Prostate gland (tissue), 2 donors: ENCODE measurements around the gene CCDC185.

ENCODE experiments used
- CTCF ChIP-seq, 4 experiments: fragments of 200-600 bp in 2 of 4; fragments of 450-650 bp in 2 of 4; sonication (generic) in 2 of 4; IDR thresholded peaks; 1 replicate in 3 of 4; 2 replicates in 1 of 4; pipeline ENCODE4 v1.5.1; 2016 to 2019; ENCODE audit warnings: antibody characterized with exemption in 4 of 4, mild to moderate bottlenecking in 2 of 4, moderate library complexity in 2 of 4
- POLR2A ChIP-seq: fragments of 450-650 bp; IDR thresholded peaks from one replicate; pipeline ENCODE4 v1.6.1; 2016; ENCODE audit warnings: antibody characterized with exemption, mild to moderate bottlenecking
- POLR2AphosphoS5 ChIP-seq: sonication (generic); formaldehyde crosslinking; IDR thresholded peaks from one replicate; pipeline ENCODE4 v1.6.1; 2017; ENCODE audit warnings: antibody characterized with exemption

GRCh38 chr1:223363856-223364684 lies 29.1 kb upstream of the CCDC185 start, which contains the start of gene SUSD4:
- TF ChIP-seq POLR2AphosphoS5 (no peak), CTCF (IDR thresholded peaks at IDR 0.05) (no peak), POLR2A (no peak)
